Body of pancreas (tissue), 4 donors: ENCODE data around the gene SEC11A. TPM values are rescaled to one million over a fixed set of nuclear protein-coding genes. Genes with fewer than 3 reads are reported as not detected.
"Not testable (repeated sequence)": the region's sequence is repeated elsewhere in the genome, so short reads cannot be mapped to it uniquely, and the experiment has no call there.

Experiments
- ATAC-seq: fragments of 150-250 bp; one replicate; pipeline ENCODE4 v1.9.1; 2016
- DNase-seq, 4 donors: peaks; one replicate each; pipeline ENCODE4 v3.0.0-alpha.2; 2019
- H3K27ac ChIP-seq, 4 donors: fragments of 200-600 bp; sonication (generic); 1 replicate in 3 of 4; 2 replicates in 1 of 4; pipeline versions ENCODE4 v1.5.1 to v1.6.1; 2016 to 2019; ENCODE audit warnings: mild to moderate bottlenecking in 1 of 4, mixed read lengths in 1 of 4, moderate library complexity in 1 of 4
- H3K27me3 ChIP-seq, 2 donors: fragments of 200-600 bp; sonication (generic); one replicate each; pipeline ENCODE4 v1.6.0; 2016; ENCODE audit warnings: mild to moderate bottlenecking in 1 of 2
- H3K36me3 ChIP-seq, 2 donors: fragments of 200-600 bp; sonication (generic); replicated peaks in 1 of 2; 2 replicates each; pipeline ENCODE4 v1.5.1; 2016; ENCODE audit warnings: low read depth in 2 of 2; ENCODE audit not compliant: insufficient read depth in 1 of 2
- H3K4me1 ChIP-seq: fragments of 200-600 bp; sonication (generic); one replicate; pipeline ENCODE4 v1.6.0; 2016
- H3K4me3 ChIP-seq, 2 donors: fragments of 200-600 bp; sonication (generic); 1 replicate in 1 of 2; 2 replicates in 1 of 2; pipeline ENCODE4 v1.5.1; 2016 to 2019
- H3K9me3 ChIP-seq, 3 donors: fragments of 200-600 bp; sonication (generic); 1 replicate in 2 of 3; 2 replicates in 1 of 3; pipeline ENCODE4 v1.5.1; 2016
- CTCF ChIP-seq, 7 experiments: fragments of 450-650 bp in 4 of 7; fragments of 200-600 bp in 3 of 7; sonication (generic) in 3 of 7; IDR thresholded peaks; one replicate each; pipeline ENCODE4 v1.5.1; 2016 to 2019; ENCODE audit warnings: antibody characterized with exemption in 7 of 7
- POLR2A ChIP-seq, 3 donors: fragments of 450-650 bp; IDR thresholded peaks; one replicate each; pipeline ENCODE4 v1.6.1; 2016; ENCODE audit warnings: antibody characterized with exemption in 3 of 3, mild to moderate bottlenecking in 2 of 3
- WGBS, 2 donors: methylation state at CpG; one replicate each; pipeline ENCODE4 v1.1.5; 2017; 5-methylcytosine and 5-hydroxymethylcytosine counted together
- intact Hi-C: fragments of 100-400 bp; cut with DNase I; formaldehyde crosslinking; loops from one replicate; pipeline ENCODE4 v1.15.1; 2023
- total RNA-seq, 2 donors: library from RNA; depleted of rRNA; stranded (reverse); fragments of >200 nt; gene quantifications; one replicate each; pipeline ENCODE4 v1.1.0, GENCODE V29; 2016

SEC11A gene
- total RNA-seq, 2 donors from 2014 or later: 83.8 to 89.3 TPM

- H3K36me3 ChIP-seq: peaks cover 14 to 42% of the 10 kb centered on the region in 2 donors
- no peak for ATAC-seq
- DNase-seq: no peak
- H3K27me3 ChIP-seq: no peaks in the 10 kb centered on the region
- intact Hi-C loops: loop anchor here (10.0 kb wide), 1 partner anchor 49 kb away; no protein-coding TSS in a partner anchor
- TF ChIP-seq POLR2A (IDR thresholded peaks at IDR 0.05): no peak
- TF ChIP-seq CTCF (IDR thresholded peaks at IDR 0.05): no peak
- WGBS, 2 donors: 82 to 85% methylated on average over 2 to 6 of the region's 6 CpGs
- no peak overlapping the region for H3K27ac ChIP-seq
- H3K4me3 ChIP-seq: no peak overlapping the region
- H3K9me3 ChIP-seq: no peaks in the 10 kb centered on the region
- no peaks in the 10 kb centered on the region for H3K4me1 ChIP-seq
Measured at GRCh38 chr15:84643838-84644237, 72.1 kb downstream of the SEC11A start.

GRCh38 chr15:84642640-84643039 is 73.3 kb downstream of the SEC11A start:
- not testable (repeated sequence) for H3K27ac ChIP-seq, DNase-seq, H3K4me3 ChIP-seq, H3K9me3 ChIP-seq, H3K4me1 ChIP-seq, ATAC-seq, H3K27me3 ChIP-seq
- intact Hi-C loops: loop anchor here (10.0 kb wide), 1 partner anchor 48 kb away; no protein-coding TSS in a partner anchor
- 55 to 64% methylated on average over 2 of the region's 2 CpGs for WGBS, 2 donors
- H3K36me3 ChIP-seq: peaks cover 14 to 36% of the 10 kb centered on the region in 2 donors

- H3K4me1 ChIP-seq, H3K4me3 ChIP-seq, DNase-seq, H3K27me3 ChIP-seq, H3K9me3 ChIP-seq, H3K27ac ChIP-seq, ATAC-seq: not testable (repeated sequence)
- 89 to 94% methylated on average over 9 of the region's 9 CpGs for WGBS, 2 donors
- peaks cover 14 to 36% of the 10 kb centered on the region in 2 donors for H3K36me3 ChIP-seq
- intact Hi-C loops: loop anchor here (10.0 kb wide), 1 partner anchor 47 kb away; no protein-coding TSS in a partner anchor
Measured at GRCh38 chr15:84641871-84642270, 74.1 kb downstream of the SEC11A start.

GRCh38 chr15:84638103-84638502 is 77.8 kb downstream of the SEC11A start:
- ATAC-seq (no peak), DNase-seq (peak in 3 of 4 donors; percentile 25 to 42 (median 33))
- H3K4me3 ChIP-seq: no peak overlapping the region
- no peaks in the 10 kb centered on the region for H3K9me3 ChIP-seq
- H3K4me1 ChIP-seq: peaks cover 25% of the 10 kb centered on the region
- intact Hi-C loops: no loop called here
- no peaks in the 10 kb centered on the region for H3K27me3 ChIP-seq
- 51 to 61% methylated on average over 3 of the region's 3 CpGs for WGBS, 2 donors
- H3K36me3 ChIP-seq: peaks cover 7 to 18% of the 10 kb centered on the region in 2 donors
- H3K27ac ChIP-seq: no peak overlapping the region
- TF ChIP-seq CTCF (IDR thresholded peaks at IDR 0.05) (peak in 4 of 7 experiments; percentile 31 to 42 (median 37)), POLR2A (IDR thresholded peaks at IDR 0.05) (no peak)

- Histone ChIP-seq H3K27ac (peak overlapping the region; percentile 77 to 95 (median 92)), H3K4me3 (peak overlapping the region in 1 of 2 donors; percentile 40), H3K4me1 (peaks cover 47% of the 10 kb centered on the region), H3K36me3 (no peaks in the 10 kb centered on the region), H3K9me3 (no peaks in the 10 kb centered on the region), H3K27me3 (no peaks in the 10 kb centered on the region)
- ATAC-seq: no peak
- intact Hi-C loops: no loop called here
- WGBS, 2 donors: 9% methylated on average over 23 of the region's 23 CpGs
- TF ChIP-seq CTCF (IDR thresholded peaks at IDR 0.05) (peak in 1 of 7 experiments; percentile 12), POLR2A (IDR thresholded peaks at IDR 0.05) (no peak)
- no peak for DNase-seq
Measured at GRCh38 chr15:84634228-84634837, 81.6 kb downstream of the SEC11A start.
